DMS153 treated with DMSO at 0.1 percent for 48 hours (cell line): ENCODE measurements around the gene OTOP2.
A peak's percentile ranks its signal among the peaks of the same experiment; 100 is the strongest.

Source experiments
- DNase-seq: peaks from one replicate; lab custom pipeline; 2025; ENCODE audit not compliant: unreplicated experiment; lab: John Stamatoyannopoulos, UW

Gene OTOP2

GRCh38 chr17:74922694-74923537, 1.2 kb upstream of the OTOP2 start, which contains the start of gene USH1G:
USH1G (minus strand) TSS chr17:74923255; CDS start chr17:74923073, 182 bp downstream.
- no peak for DNase-seq

DNA sequence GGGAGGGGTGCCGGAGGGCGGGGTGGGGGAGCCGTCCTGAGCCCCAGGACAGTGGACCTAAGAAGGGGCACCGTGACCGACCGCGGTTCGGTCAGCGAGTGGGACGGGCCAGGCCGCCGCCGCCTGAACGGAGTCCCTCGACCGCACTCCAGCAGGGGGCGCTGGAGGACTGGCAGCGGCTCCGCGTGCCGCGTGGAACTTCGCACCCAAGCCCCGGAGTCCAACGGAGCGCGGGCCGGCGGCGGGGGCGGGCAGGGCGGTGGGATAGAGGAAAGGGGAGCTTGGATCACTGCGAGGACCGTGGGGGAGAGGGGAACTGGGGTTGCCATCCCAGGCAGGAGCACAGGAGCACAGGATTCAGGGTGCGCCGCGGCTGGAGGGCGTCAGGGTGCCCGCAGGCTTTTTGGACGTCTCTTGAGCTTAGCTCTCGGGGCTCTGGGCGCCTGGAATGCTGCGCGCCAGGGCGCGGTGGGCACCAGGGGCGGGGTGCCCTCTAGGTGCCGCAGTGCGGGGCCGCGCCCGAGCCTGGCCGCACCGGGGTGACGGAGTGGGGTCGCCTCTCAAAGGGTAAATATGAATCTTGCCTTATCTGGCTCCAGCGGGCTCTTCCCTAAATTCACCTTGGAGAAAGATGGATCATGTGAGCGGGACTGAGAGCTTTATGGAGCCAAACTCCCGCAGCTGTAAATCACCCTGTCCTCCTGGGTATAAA, 379 bp upstream of the OTOP2 start:
- DNase-seq, result peak; percentile 16

DNA sequence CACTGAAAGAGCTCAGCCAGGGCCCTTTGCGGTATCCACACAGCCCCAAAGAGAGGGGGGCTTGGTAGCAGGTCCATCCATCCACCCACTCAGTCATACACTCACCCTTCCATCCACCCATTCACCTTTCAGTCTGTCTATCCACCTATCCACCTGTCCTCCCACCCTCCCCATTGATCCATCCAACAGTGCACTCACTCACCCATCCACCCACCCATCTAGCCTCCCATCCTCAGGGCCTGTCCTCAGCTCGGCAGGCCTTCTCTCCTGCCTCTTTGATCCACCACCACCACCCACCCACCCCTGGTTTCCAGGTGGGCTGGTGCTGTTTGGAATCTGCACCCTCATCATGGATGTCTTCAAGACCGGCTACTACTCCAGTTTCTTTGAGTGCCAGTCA, 1.2 kb downstream of the OTOP2 start:
- no peak for DNase-seq

DNA sequence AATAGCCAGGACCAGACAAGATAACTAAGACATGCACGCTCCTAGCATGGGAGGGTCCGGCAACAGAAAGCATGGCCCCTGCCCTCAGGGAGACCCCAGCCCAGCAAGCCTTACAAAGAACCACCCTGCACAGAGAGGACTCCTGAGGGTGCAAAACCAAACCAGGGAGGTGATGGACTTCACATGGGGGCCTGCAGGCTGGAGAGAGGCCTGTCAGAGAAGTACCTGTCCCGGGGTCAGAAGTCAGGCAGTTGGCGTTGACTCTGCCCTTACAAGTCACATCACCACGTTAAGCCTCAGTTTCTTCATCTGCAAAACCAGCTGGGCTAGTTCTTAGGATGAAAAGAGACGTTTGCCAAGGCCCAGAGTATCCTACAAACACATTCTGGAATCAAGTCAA, 4.7 kb downstream of the OTOP2 start:
- DNase-seq, result no peak

- no peak for DNase-seq
Observed at GRCh38 chr17:74930535-74931036, 6.5 kb downstream of the OTOP2 start.

DNA sequence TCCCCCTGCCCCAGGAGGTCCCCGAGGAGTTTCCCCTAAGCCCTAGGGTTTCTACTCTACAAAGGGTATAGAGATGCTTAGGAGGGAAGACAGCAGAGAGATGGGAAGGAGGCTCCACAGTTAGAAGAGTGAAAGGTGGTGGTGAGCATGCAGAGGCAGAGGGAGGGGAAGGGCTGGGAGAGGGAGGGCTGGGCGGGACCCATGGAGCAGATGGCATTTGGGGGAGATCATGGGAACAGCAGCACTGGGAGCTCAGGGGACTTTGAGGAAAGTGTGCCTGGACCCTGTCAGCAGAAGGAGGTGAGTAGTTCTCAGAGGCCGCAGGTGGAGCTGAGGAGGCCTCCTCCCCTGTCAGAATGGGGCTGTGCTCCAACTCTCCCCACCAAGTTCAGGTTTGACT, 11.0 kb downstream of the OTOP2 start:
- no peak for DNase-seq

DNA sequence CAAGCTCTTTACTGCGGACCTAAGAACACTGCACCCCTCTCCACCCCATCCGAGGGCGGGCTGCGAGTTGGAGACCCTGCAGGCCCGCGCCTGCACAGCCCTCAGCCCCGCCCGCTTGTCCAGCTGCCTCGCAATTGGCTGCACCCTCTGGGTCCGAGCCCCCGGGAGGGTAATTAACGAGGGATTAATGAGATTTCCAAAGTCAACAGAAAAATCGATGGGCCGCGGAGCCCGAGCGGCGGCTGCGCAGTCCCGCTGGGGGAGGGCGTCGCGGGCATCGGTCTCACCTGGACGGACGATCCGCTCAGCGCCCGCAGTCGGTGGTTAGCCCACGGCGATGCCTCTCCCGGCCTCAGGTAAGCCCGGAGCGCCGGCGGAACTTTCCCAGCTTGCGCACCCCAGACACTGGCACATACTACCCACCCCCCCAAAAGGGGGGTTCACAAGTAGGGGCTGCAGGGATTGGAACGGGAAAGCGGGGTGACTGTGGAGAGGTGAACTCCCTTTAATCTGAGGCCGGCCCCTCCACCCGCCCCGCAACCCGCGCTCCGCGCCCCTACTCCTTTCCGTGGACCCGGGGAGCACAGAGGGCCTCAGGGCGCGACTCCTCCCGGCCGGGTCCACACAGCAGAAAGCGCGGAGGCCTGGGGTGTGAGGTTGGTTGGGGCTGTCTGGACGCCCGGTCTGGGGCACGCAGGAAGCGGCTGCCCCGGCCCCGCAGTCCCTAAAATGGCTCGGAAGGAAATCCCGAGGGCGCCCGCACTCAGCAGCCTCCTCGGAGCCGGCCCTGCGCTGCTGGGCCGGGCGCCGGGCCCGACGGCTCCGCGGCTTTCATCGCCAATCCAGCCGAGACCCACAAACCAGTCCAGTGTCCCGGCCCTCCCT, 11.8 kb downstream of the OTOP2 start, which contains the start of gene OTOP3:
TSS of gene OTOP3 (plus strand) at position 314 of the 885 bp plus-strand sequence. CDS start at position 338, 24 bp downstream.
- no peak for DNase-seq

- no peak for DNase-seq
Observed at GRCh38 chr17:74936470-74936799, 12.4 kb downstream of the OTOP2 start.

- DNase-seq, result no peak
Observed at GRCh38 chr17:74937064-74938051, 13.3 kb downstream of the OTOP2 start.

GRCh38 chr17:74938194-74938950, 14.3 kb downstream of the OTOP2 start:
- DNase-seq, result no peak

DNA sequence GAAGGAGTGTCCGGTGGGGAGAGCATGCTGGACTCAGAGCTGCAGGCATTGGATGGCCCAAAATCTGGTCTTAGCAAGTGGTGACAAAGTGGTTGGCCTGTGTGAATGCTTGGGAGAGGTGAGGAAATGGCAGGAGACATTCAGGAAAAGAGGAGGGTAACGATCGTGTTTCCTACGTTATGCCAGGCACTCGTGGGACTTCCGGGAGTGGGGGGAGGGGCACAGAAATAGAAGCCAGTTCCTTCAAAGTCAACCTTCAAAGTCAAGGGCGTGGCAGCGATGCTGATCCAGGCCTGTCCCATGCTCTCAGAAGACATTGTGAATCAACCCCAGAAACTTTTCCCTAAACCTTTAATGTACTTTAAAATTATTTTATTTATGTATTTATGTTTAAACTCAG, 15.5 kb downstream of the OTOP2 start:
- DNase-seq, result no peak

- no peak for DNase-seq
Observed at GRCh38 chr17:74941128-74941725, 17.2 kb downstream of the OTOP2 start.

DNA sequence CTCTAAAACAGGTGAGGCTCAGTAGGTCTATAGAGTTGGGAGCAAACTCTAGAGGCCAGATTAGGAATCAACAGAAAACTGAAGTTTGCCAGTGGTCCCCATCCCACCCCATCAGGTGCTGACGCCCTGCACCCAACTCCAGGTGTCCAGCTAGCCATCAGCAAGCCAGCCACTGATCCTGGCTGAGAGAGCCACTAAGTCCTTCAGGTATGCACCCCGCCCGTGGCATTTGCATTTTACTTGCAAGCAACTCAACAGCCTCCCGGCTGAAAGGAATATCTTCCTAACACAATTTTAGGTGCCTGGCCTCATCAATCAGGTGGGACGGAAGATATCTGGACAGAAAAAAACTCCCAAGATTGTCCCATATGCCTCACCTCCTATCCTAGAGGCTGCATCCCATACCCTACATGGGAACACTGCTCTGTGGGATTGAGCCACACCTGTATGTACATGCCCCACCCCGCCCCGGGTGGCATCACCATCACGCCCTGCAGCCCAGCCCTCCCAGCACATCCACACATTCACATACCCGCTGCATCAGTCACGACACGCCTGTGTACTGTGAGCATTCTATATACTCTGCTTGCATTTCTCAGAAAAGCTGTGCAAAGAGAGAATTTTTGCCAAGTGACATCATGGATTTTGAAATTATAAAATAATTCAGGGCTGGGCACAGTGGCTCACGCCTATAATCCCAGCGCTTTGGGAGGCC, 19.9 kb downstream of the OTOP2 start:
- no peak for DNase-seq

DNA sequence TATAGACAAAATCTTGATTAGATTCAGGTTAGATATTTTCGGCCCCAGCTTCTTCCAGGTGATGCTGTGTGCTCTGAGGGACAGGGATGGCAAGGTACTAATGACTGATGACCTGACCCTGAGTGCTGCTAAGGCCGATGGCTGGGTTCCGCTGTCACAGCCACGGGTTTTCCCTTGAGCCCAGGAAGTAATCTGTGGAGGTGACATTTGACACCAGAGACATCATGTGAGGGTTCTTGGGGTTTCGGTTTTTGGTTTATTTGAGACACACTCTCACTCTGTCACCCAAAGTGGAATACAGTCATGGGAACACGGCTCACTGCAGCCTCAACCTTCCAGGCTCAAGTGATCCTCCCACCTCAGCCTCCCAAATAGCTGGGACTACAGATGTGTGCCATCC, 21.5 kb downstream of the OTOP2 start:
- DNase-seq, result no peak

GRCh38 chr17:74946641-74947040, 22.6 kb downstream of the OTOP2 start:
- DNase-seq, result no peak

- no peak for DNase-seq
Observed at GRCh38 chr17:74947041-74947754, 23.1 kb downstream of the OTOP2 start.

GRCh38 chr17:74949455-74950115, 25.5 kb downstream of the OTOP2 start:
- DNase-seq, result no peak
